GM12878 (cell line): ENCODE measurements around the gene MRPL33. TPM values are rescaled to one million over a fixed set of nuclear protein-coding genes. Genes with fewer than 3 reads are reported as not detected.

Source experiments
- ATAC-seq: fragments of 200-7000 bp; cut with Tn5 transposase; 3 replicates; pipeline ENCODE4 v1.9.1; 2020; ENCODE audit warnings: mild to moderate bottlenecking, moderate library complexity
- BruUV-seq: library from RNA; stranded (reverse); fragments of 400-500 nt; replicated peaks from 2 replicates; lab custom pipeline; 2021; lab: Mats Ljungman, UMichigan
- CTCF ChIA-PET: fragments of 300-600 bp; sonication (Branson Sonifier 250); formaldehyde crosslinking; extraction: SDS; loops from one replicate; lab custom pipeline; 2021; ENCODE audit warnings: inconsistent platforms; lab: Yijun Ruan, JAX
- POLR2A ChIA-PET: fragments of 350-600 bp; formaldehyde crosslinking; extraction: SDS; loops from one replicate; lab custom pipeline; 2021; ENCODE audit warnings: inconsistent platforms; lab: Charles Lee
- RAD21 ChIA-PET: fragments of 300-600 bp; sonication (Branson Sonifier 250); formaldehyde crosslinking; loops from one replicate; lab custom pipeline; 2023; ENCODE audit warnings: antibody characterized with exemption; ENCODE audit not compliant: unreplicated experiment; lab: Charles Lee
- SMC1A ChIA-PET: fragments of 300-600 bp; sonication (Branson Sonifier 250); formaldehyde crosslinking; loops from one replicate; lab custom pipeline; 2023; ENCODE audit not compliant: unreplicated experiment, uncharacterized antibody; lab: Charles Lee
- DNase-seq: peaks from one replicate; pipeline ENCODE4 v3.0.0-alpha.2; 2011; ENCODE audit warnings: low read depth, low spot score
- FAIRE-seq: peaks from 3 replicates; lab custom pipeline; 2011; peaks lifted over from hg19 to GRCh38; lab: Jason Lieb, UNC
- H2AFZ ChIP-seq: 2 replicates; pipeline ENCODE4 v1.6.0; 2011; ENCODE audit warnings: low read depth, low read length, control low read depth; ENCODE audit not compliant: control insufficient read depth
- H3K27ac ChIP-seq: 2 replicates; pipeline ENCODE4 v1.5.1; 2011; ENCODE audit warnings: control low read depth; ENCODE audit not compliant: control insufficient read depth, insufficient read depth
- H3K27me3 ChIP-seq, 2 experiments: replicated peaks in 1 of 2; 2 replicates each; pipeline versions ENCODE4 v1.6.0 to v1.6.1; 2011; ENCODE audit warnings: low read length in 1 of 2; ENCODE audit not compliant: control insufficient read depth in 2 of 2, insufficient read depth in 2 of 2
- H3K36me3 ChIP-seq, 2 experiments: 2 replicates each; pipeline ENCODE4 v1.5.1; 2011; ENCODE audit warnings: low read length in 1 of 2; ENCODE audit not compliant: control insufficient read depth in 2 of 2, insufficient read depth in 2 of 2
- H3K4me1 ChIP-seq: 2 replicates; pipeline ENCODE4 v1.6.1; 2011; ENCODE audit warnings: mild to moderate bottlenecking, low read length, moderate library complexity, mixed read lengths; ENCODE audit not compliant: control insufficient read depth, insufficient read depth
- H3K4me2 ChIP-seq: 2 replicates; pipeline ENCODE4 v1.6.0; 2011; ENCODE audit warnings: control low read depth; ENCODE audit not compliant: control insufficient read depth, insufficient read depth
- H3K4me3 ChIP-seq: fragments of 200-600 bp; sonication (generic); 2 replicates; pipeline ENCODE4 v1.5.1; 2016
- H3K79me2 ChIP-seq: 2 replicates; pipeline ENCODE4 v1.6.0; 2011; ENCODE audit warnings: low read length; ENCODE audit not compliant: control insufficient read depth, insufficient read depth
- H3K9ac ChIP-seq: 2 replicates; pipeline ENCODE4 v1.8.0; 2011; ENCODE audit warnings: low read length, control low read depth, mixed read lengths; ENCODE audit not compliant: control insufficient read depth, insufficient read depth
- H3K9me3 ChIP-seq: replicated peaks from 3 replicates; pipeline ENCODE4 v1.5.1; 2011; ENCODE audit warnings: mild to moderate bottlenecking, low read length; ENCODE audit not compliant: control insufficient read depth, insufficient read depth
- H4K20me1 ChIP-seq: 2 replicates; pipeline ENCODE4 v1.6.0; 2011; ENCODE audit not compliant: control insufficient read depth, insufficient read depth
- CBX3 ChIP-seq: fragments of 200-600 bp; sonication (generic); IDR thresholded peaks from 2 replicates; pipeline ENCODE4 v1.6.1; 2016; ENCODE audit warnings: low read depth, borderline replicate concordance
- CEBPB ChIP-seq, 2 experiments: fragments of 150-350 bp in 1 of 2; IDR thresholded peaks; 2 replicates each; pipeline ENCODE4 v1.6.1; 2012 to 2014; ENCODE audit warnings: low read depth in 2 of 2, low read length in 2 of 2, borderline replicate concordance in 1 of 2, inconsistent platforms in 1 of 2
- E2F8 ChIP-seq: fragments of 450-650 bp; IDR thresholded peaks from 2 replicates; pipeline ENCODE4 v1.6.1; 2018; ENCODE audit warnings: mild to moderate bottlenecking, low read depth, moderate library complexity; ENCODE audit not compliant: partially characterized antibody
- EP300 ChIP-seq, 2 experiments: fragments of 150-350 bp in 1 of 2; IDR thresholded peaks; 2 replicates each; pipeline ENCODE4 v1.6.1; 2011 to 2012; ENCODE audit warnings: low read depth in 2 of 2, low read length in 2 of 2, borderline replicate concordance in 1 of 2, improper control_type of control experiment in 1 of 2, inconsistent platforms in 1 of 2; ENCODE audit not compliant: control insufficient read depth in 1 of 2
- EZH2 ChIP-seq: IDR thresholded peaks from 2 replicates; pipeline ENCODE4 v1.6.1; 2012; ENCODE audit warnings: low read depth, mild to moderate bottlenecking, control low read depth, inconsistent platforms, low read length, borderline replicate concordance; ENCODE audit not compliant: control insufficient read depth
- HDAC2 ChIP-seq: fragments of 200-600 bp; sonication (generic); IDR thresholded peaks from 2 replicates; pipeline ENCODE4 v1.6.1; 2017
- KAT2A ChIP-seq: conservative IDR thresholded peaks from 2 replicates; pipeline ENCODE4 v1.6.1; 2011; ENCODE audit warnings: low read depth, low read length; ENCODE audit not compliant: control insufficient read depth
- KDM1A ChIP-seq: fragments of 200-600 bp; sonication (generic); IDR thresholded peaks from 2 replicates; pipeline ENCODE4 v1.6.1; 2016; ENCODE audit warnings: borderline replicate concordance
- MTA3 ChIP-seq: IDR thresholded peaks from 2 replicates; pipeline ENCODE4 v1.6.1; 2012; ENCODE audit warnings: low read length, inconsistent platforms, borderline replicate concordance
- NFYB ChIP-seq: IDR thresholded peaks from 2 replicates; pipeline ENCODE4 v1.6.1; 2011; ENCODE audit warnings: low read depth, mild to moderate bottlenecking, low read length, improper control_type of control experiment, moderate library complexity; ENCODE audit not compliant: insufficient read depth
- NKRF ChIP-seq: fragments of 450-650 bp; conservative IDR thresholded peaks from 2 replicates; pipeline ENCODE4 v1.6.1; 2017; ENCODE audit warnings: mild to moderate bottlenecking, moderate library complexity
- SRF ChIP-seq, 2 experiments: IDR thresholded peaks; 2 replicates each; pipeline ENCODE4 v1.6.1; 2011; ENCODE audit warnings: low read depth in 2 of 2, low read length in 2 of 2, mild to moderate bottlenecking in 1 of 2, moderate library complexity in 1 of 2
- ZNF24 ChIP-seq: fragments of 450-650 bp; IDR thresholded peaks from 2 replicates; pipeline ENCODE4 v1.6.1; 2017; ENCODE audit warnings: antibody characterized with exemption, mild to moderate bottlenecking
- ZNF384 ChIP-seq: IDR thresholded peaks from 2 replicates; pipeline ENCODE4 v1.6.1; 2012; ENCODE audit warnings: low read depth, mild to moderate bottlenecking, low read length, improper control_type of control experiment, borderline replicate concordance
- ZNF622 ChIP-seq: fragments of 450-650 bp; IDR thresholded peaks from 2 replicates; pipeline ENCODE4 v1.6.1; 2017; ENCODE audit warnings: mild to moderate bottlenecking, inconsistent platforms
- ZSCAN29 ChIP-seq: fragments of 450-650 bp; IDR thresholded peaks from 2 replicates; pipeline ENCODE4 v1.6.1; 2017; ENCODE audit warnings: mild to moderate bottlenecking, moderate library complexity
- WGBS: methylation state at CpG from one replicate; pipeline ENCODE4 v1.1.6; 2016; ENCODE audit warnings: low lambda C conversion rate; ENCODE audit not compliant: insufficient replicate concordance, insufficient coverage; ENCODE audit errors: missing lambda C conversion rate; 5-methylcytosine and 5-hydroxymethylcytosine counted together
- in situ Hi-C: fragments of 300-500 bp; cut with MboI; formaldehyde crosslinking; loops from 9 replicates; pipeline ENCODE4 v1.14.3; 2018; ENCODE audit warnings: mixed read lengths
- intact Hi-C: fragments of 100-400 bp; cut with micrococcal nuclease; formaldehyde crosslinking; loops from one replicate; pipeline ENCODE4 v1.14.2; 2022; ENCODE audit not compliant: unreplicated experiment
- polyA plus RNA-seq, 11 experiments: library from polyadenylated mRNA; depleted of rRNA in 4 of 11; unstranded in 6 of 11; stranded (reverse) in 5 of 11; fragments of >200 nt; fragmentation: Nextera tagmentation in 4 of 11; fragmentation: Illumina TruSeq in 1 of 11; extraction: Ambion mirVana in 4 of 11; extraction: Trizol in 1 of 11; gene quantifications; 1 replicate in 1 of 11; 2 replicates in 10 of 11; pipeline versions ENCODE4 v1.2.1 to v1.2.3, GENCODE V29; 2011 to 2016; ENCODE audit warnings: inconsistent platforms in 2 of 11, missing spikeins in 2 of 11, low read depth in 1 of 11
- total RNA-seq, 4 experiments: library from RNA; depleted of rRNA in 3 of 4; stranded (reverse); fragments of >200 nt in 3 of 4; fragmentation: Illumina TruSeq in 1 of 4; extraction: Trizol in 1 of 4; gene quantifications; 2 replicates each; pipeline versions ENCODE4 v1.2.1 to v1.2.3, GENCODE V29; 2013 to 2021

The MRPL33 gene
- total and polyA plus RNA-seq, 10 of the 15 experiments (the other 5 are each of a cell fraction or from before 2014, with no cell fraction given) = 50.1 to 318 (median 160) TPM

- TF ChIP-seq NKRF = no peak
- TF ChIP-seq, all 136 proteins: peak for 3
Measured at GRCh38 chr2:27723372-27724144, 48.0 kb upstream of the MRPL33 start (continued).

DNA sequence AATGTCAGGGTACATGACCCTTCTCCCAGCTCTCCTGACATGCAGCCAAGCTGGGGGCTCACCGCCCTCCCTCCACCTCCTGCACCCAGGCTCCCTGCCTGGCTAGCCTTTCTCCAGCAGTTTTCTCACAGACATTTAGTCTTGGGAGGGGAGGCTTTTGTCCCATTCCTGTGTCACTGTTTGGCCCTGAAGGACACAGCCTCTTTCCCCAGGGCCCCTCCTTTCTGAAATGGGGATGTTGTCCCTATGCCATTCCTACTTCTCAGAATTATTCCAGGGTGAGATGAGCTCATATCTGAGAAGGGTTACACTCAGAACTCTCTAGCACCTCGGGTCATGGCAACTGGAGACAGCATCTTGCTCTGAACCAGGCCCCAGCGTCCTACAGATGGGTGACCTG, 47.3 kb upstream of the MRPL33 start:
- no peak for DNase-seq
- POLR2A ChIA-PET = interaction anchor here (0.9 kb wide), 1 partner anchor 12 kb away, joined by 5 read pairs; no protein-coding TSS in a partner anchor
- CTCF ChIA-PET = interaction anchor here (0.6 to 3.6 kb wide), 6 partner anchors 13 to 768 kb away, joined by 3 to 23 read pairs (median 10); no protein-coding TSS in a partner anchor
- H2AFZ ChIP-seq = no peak overlapping the region
- H4K20me1 ChIP-seq = no peaks in the 10 kb centered on the region
- BruUV-seq = no TSS peak
- intact Hi-C loops = no loop called here
- SMC1A ChIA-PET = interaction anchor here (0.6 to 0.8 kb wide), 2 partner anchors 80 to 321 kb away, joined by 3 to 4 read pairs; no protein-coding TSS in a partner anchor
- WGBS = 42% methylated on average over 3 of the region's 3 CpGs
- no peaks in the 10 kb centered on the region; a peak in 1 of 4 replicates for H3K27me3 ChIP-seq
- H3K9me3 ChIP-seq = no peaks in the 10 kb centered on the region
- H3K27ac ChIP-seq = no peak overlapping the region
- RAD21 ChIA-PET = no interaction called here
- no peak overlapping the region for H3K4me3 ChIP-seq
- TF ChIP-seq SRF (IDR thresholded peaks at IDR 0.05; ENCODE audit: low read depth in 2 of 2, low read length in 2 of 2) = no peak
- TF ChIP-seq MTA3 = no peak
- no peak for TF ChIP-seq EP300 (IDR thresholded peaks at IDR 0.05; ENCODE audit: borderline replicate concordance in 1 of 2, control insufficient read depth in 1 of 2, low read depth in 2 of 2, low read length in 2 of 2)
- TF ChIP-seq KAT2A = no peak
- TF ChIP-seq EZH2 = no peak
- TF ChIP-seq NFYB = no peak
- no peak for TF ChIP-seq ZSCAN29
- no peak for TF ChIP-seq CBX3
- no peak for TF ChIP-seq KDM1A
- TF ChIP-seq CEBPB (IDR thresholded peaks at IDR 0.05; ENCODE audit: borderline replicate concordance in 1 of 2, low read depth in 2 of 2, low read length in 2 of 2) = no peak
- no peak for TF ChIP-seq E2F8
- TF ChIP-seq ZNF24 = no peak
- TF ChIP-seq ZNF384 = no peak
- TF ChIP-seq HDAC2 = no peak
- TF ChIP-seq ZNF622 = no peak
- TF ChIP-seq, all 136 proteins: peak for 0
- Histone ChIP-seq H3K4me2 (no peak overlapping the region), H3K4me1 (no peaks in the 10 kb centered on the region), H3K9ac (no peak overlapping the region), H3K79me2 (no peaks in the 10 kb centered on the region), H3K36me3 (no peaks in the 10 kb centered on the region)
- FAIRE-seq = no peak
- in situ Hi-C loops = no loop called here
- no peak for ATAC-seq
